Calu3 (cell line): ENCODE data around the gene ZNF283. TPM values are rescaled to one million over a fixed set of nuclear protein-coding genes. Genes with fewer than 3 reads are reported as not detected.
"Not testable (repeated sequence)": the region's sequence is repeated elsewhere in the genome, so short reads cannot be mapped to it uniquely, and the experiment has no call there.

Experiments used
- BruUV-seq: library from RNA; stranded (reverse); fragments of 400-500 nt; replicated peaks from 2 replicates; lab custom pipeline; 2021; lab: Mats Ljungman, UMichigan
- CTCF ChIA-PET: fragments of 300-600 bp; sonication (Branson Sonifier 250); formaldehyde crosslinking; loops from one replicate; lab custom pipeline; 2022; ENCODE audit warnings: antibody characterized with exemption; lab: Charles Lee
- DNase-seq: peaks from one replicate; pipeline ENCODE4 v3.0.0; 2022
- H3K27ac Mint-ChIP-seq: one replicate; pipeline ENCODE4 v1.8.0; 2022; ENCODE audit warnings: mixed read lengths; ENCODE audit not compliant: unreplicated experiment
- H3K27me3 Mint-ChIP-seq: one replicate; pipeline ENCODE4 v1.8.0; 2022; ENCODE audit warnings: mixed read lengths; ENCODE audit not compliant: unreplicated experiment
- H3K36me3 Mint-ChIP-seq: one replicate; pipeline ENCODE4 v1.8.0; 2022; ENCODE audit warnings: mild to moderate bottlenecking, moderate library complexity, mixed read lengths; ENCODE audit not compliant: insufficient read depth, unreplicated experiment
- H3K4me1 Mint-ChIP-seq: one replicate; pipeline ENCODE4 v1.8.0; 2022; ENCODE audit warnings: mild to moderate bottlenecking, low read depth, mixed read lengths; ENCODE audit not compliant: unreplicated experiment
- H3K4me3 Mint-ChIP-seq: one replicate; pipeline ENCODE4 v1.8.0; 2022; ENCODE audit warnings: mild to moderate bottlenecking, low read depth, moderate library complexity, mixed read lengths; ENCODE audit not compliant: unreplicated experiment
- H3K9me3 Mint-ChIP-seq: one replicate; pipeline ENCODE4 v1.8.0; 2022; ENCODE audit warnings: low read depth, mixed read lengths; ENCODE audit not compliant: unreplicated experiment
- intact Hi-C: fragments of 100-400 bp; cut with micrococcal nuclease; formaldehyde crosslinking; loops from one replicate; pipeline ENCODE4 v1.10.0; 2022; ENCODE audit not compliant: unreplicated experiment
- total RNA-seq: library from RNA; stranded (reverse); gene quantifications from 2 replicates; pipeline ENCODE4 v1.2.3, GENCODE V29; 2022
- TF ChIP-seq, protein P1 (sequence below): fragments of 200-600 bp; IDR thresholded peaks from one replicate; pipeline ENCODE4 v1.8.0; 2022; ENCODE audit warnings: antibody characterized with exemption; ENCODE audit not compliant: unreplicated experiment

Gene ZNF283
- total RNA-seq, 1 experiment from 2014 or later, result 12.9 TPM

DNA sequence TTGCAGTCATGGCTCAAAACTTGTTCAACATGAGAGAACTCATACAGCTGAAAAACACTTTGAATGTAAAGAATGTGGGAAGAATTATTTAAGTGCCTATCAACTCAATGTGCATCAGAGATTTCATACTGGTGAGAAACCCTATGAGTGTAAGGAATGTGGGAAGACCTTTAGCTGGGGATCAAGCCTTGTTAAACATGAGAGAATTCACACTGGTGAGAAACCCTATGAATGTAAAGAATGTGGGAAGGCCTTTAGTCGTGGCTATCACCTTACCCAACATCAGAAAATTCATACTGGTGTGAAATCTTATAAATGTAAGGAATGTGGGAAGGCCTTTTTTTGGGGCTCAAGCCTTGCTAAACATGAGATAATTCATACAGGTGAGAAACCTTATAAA is 20.1 kb downstream of the ZNF283 start:
- TF ChIP-seq, protein P1, sequence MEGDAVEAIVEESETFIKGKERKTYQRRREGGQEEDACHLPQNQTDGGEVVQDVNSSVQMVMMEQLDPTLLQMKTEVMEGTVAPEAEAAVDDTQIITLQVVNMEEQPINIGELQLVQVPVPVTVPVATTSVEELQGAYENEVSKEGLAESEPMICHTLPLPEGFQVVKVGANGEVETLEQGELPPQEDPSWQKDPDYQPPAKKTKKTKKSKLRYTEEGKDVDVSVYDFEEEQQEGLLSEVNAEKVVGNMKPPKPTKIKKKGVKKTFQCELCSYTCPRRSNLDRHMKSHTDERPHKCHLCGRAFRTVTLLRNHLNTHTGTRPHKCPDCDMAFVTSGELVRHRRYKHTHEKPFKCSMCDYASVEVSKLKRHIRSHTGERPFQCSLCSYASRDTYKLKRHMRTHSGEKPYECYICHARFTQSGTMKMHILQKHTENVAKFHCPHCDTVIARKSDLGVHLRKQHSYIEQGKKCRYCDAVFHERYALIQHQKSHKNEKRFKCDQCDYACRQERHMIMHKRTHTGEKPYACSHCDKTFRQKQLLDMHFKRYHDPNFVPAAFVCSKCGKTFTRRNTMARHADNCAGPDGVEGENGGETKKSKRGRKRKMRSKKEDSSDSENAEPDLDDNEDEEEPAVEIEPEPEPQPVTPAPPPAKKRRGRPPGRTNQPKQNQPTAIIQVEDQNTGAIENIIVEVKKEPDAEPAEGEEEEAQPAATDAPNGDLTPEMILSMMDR, result no peak

DNA sequence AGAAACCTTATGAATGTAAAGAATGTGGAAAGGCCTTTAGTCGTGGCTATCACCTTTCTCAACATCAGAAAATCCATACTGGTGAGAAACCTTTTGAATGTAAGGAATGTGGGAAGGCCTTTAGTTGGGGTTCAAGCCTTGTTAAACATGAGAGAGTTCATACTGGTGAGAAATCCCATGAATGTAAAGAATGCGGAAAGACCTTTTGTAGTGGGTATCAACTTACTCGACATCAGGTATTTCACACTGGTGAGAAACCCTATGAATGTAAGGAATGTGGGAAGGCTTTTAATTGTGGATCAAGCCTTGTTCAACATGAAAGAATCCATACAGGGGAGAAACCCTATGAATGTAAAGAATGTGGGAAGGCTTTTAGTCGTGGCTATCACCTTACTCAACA is 20.8 kb downstream of the ZNF283 start:
- Mint-ChIP-seq H3K4me1 (no peaks in the 10 kb centered on the region), H3K36me3 (peaks cover 20% of the 10 kb centered on the region), H3K4me3 (no peak overlapping the region), H3K27me3 (no peaks in the 10 kb centered on the region), H3K9me3 (peaks cover 23% of the 10 kb centered on the region), H3K27ac (no peak overlapping the region)
- CTCF ChIA-PET, result no interaction called here
- intact Hi-C loops, result no loop called here
- no TSS peak for BruUV-seq
- TF ChIP-seq, protein P1, result no peak
- DNase-seq, result no peak

More for the DNA sequence above, 20.1 kb downstream of the ZNF283 start:
- H3K4me3 Mint-ChIP-seq, result no peak overlapping the region
- intact Hi-C loops, result no loop called here
- no peaks in the 10 kb centered on the region for H3K27me3 Mint-ChIP-seq
- CTCF ChIA-PET, result no interaction called here
- H3K36me3 Mint-ChIP-seq, result peaks cover 20% of the 10 kb centered on the region
- H3K9me3 Mint-ChIP-seq, result peaks cover 22% of the 10 kb centered on the region
- H3K4me1 Mint-ChIP-seq, result no peaks in the 10 kb centered on the region
- no peak for DNase-seq
- no TSS peak for BruUV-seq
- H3K27ac Mint-ChIP-seq, result no peak overlapping the region

DNA sequence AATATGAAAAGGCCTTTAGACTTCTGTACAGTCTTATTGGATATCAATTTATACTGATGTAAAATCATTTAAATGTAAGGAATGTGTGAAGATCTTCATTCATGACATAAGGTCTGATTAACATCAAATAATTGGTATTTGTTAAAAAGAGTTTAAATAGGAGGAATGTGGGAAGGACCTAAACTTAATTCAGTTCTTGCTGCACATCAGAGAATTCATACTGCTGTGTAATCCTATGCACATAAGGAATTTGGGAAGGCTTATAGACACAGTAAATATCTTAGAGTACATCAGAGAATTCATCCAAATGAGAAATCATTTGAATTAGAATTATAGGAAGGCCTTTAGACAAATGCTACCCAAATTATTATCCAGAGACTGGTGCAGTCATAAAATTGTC is 21.7 kb downstream of the ZNF283 start:
- peaks cover 20% of the 10 kb centered on the region for H3K36me3 Mint-ChIP-seq
- no TSS peak for BruUV-seq
- TF ChIP-seq, protein P1, result no peak
- H3K27me3 Mint-ChIP-seq, result no peaks in the 10 kb centered on the region
- intact Hi-C loops, result no loop called here
- DNase-seq, result no peak
- no peaks in the 10 kb centered on the region for H3K4me1 Mint-ChIP-seq
- no peak overlapping the region for H3K4me3 Mint-ChIP-seq
- peaks cover 23% of the 10 kb centered on the region for H3K9me3 Mint-ChIP-seq
- CTCF ChIA-PET, result no interaction called here
- H3K27ac Mint-ChIP-seq, result no peak overlapping the region

DNA sequence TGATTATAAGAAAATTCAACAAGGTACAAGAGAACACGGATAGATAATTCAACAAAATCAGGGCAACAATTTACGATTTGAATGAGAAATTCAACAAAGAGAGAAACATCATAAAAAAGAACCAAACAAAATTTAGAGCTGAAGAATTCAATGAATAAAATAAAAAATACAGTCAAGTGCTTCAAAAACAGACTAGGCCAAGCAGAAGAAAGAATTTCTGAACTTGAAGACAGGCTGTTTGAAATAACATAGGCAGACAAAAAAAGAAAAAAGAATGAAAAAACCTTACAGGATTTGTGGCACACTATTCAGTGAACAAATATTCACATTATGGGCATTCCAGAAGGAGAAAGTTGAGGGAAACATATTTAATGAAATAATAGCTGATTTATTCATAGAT is 31.1 kb downstream of the ZNF283 start:
- Mint-ChIP-seq H3K4me3 (no peak overlapping the region), H3K4me1 (no peaks in the 10 kb centered on the region), H3K27me3 (no peaks in the 10 kb centered on the region), H3K36me3 (no peaks in the 10 kb centered on the region), H3K9me3 (peaks cover 33% of the 10 kb centered on the region), H3K27ac (no peak overlapping the region)
- BruUV-seq, result no TSS peak
- TF ChIP-seq, protein P1, result no peak
- CTCF ChIA-PET, result interaction anchor here (0.6 to 0.9 kb wide), 2 partner anchors 10 to 26 kb away, joined by 3 to 4 read pairs; no protein-coding TSS in a partner anchor
- no peak for DNase-seq
- intact Hi-C loops, result no loop called here

DNA sequence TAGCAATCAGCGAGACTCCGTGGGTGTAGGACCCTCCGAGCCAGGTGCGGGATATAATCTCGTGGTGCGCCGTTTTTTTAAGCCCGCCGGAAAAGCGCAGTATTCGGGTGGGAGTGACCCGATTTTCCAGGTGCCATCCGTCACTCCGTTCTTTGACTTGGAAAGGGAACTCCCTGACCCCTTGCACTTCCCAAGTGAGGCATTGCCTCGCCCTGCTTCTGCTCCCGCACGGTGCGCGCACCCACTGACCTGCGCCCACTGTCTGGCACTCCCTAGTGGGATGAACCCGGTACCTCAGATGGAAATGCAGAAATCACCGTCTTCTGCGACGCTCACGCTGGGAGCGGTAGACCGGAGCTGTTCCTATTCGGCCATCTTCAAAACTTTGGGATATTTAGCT is 39.8 kb downstream of the ZNF283 start:
- H3K9me3 Mint-ChIP-seq, CTCF ChIA-PET, H3K36me3 Mint-ChIP-seq, H3K4me3 Mint-ChIP-seq, H3K27me3 Mint-ChIP-seq, intact Hi-C loops, H3K4me1 Mint-ChIP-seq, DNase-seq, BruUV-seq, H3K27ac Mint-ChIP-seq: not testable (repeated sequence)
